H9 (cell line): ENCODE results near the gene DUSP28. TPM values are rescaled to one million over a fixed set of nuclear protein-coding genes. Genes with fewer than 3 reads are reported as not detected.

ENCODE experiments used
- DNase-seq: peaks from one replicate; pipeline ENCODE4 v3.0.0-alpha.2; 2017
- H2AFZ ChIP-seq: one replicate; pipeline ENCODE4 v1.6.1; 2013; ENCODE audit warnings: mild to moderate bottlenecking, low read length, control low read depth, moderate library complexity
- H2AK5ac ChIP-seq: 2 replicates; pipeline ENCODE4 v1.6.1; 2013; ENCODE audit warnings: low read length, control low read depth, mixed read lengths; ENCODE audit not compliant: insufficient read length
- H2BK120ac ChIP-seq: one replicate; pipeline ENCODE4 v1.6.1; 2013; ENCODE audit warnings: low read depth, mild to moderate bottlenecking, low read length, control low read depth, inconsistent platforms; ENCODE audit not compliant: poor library complexity, severe bottlenecking
- H2BK12ac ChIP-seq: 2 replicates; pipeline ENCODE4 v1.6.1; 2013; ENCODE audit warnings: low read length, control low read depth, mixed read lengths, low read depth; ENCODE audit not compliant: insufficient read length
- H2BK15ac ChIP-seq: 2 replicates; pipeline ENCODE4 v1.6.1; 2013; ENCODE audit warnings: low read depth, low read length, control low read depth
- H2BK20ac ChIP-seq: one replicate; pipeline ENCODE4 v1.6.1; 2013; ENCODE audit warnings: low read depth, mild to moderate bottlenecking, low read length, control low read depth, inconsistent platforms; ENCODE audit not compliant: poor library complexity, severe bottlenecking
- H2BK5ac ChIP-seq: 2 replicates; pipeline ENCODE4 v1.6.1; 2013; ENCODE audit warnings: low read length, control low read depth, mixed read lengths; ENCODE audit not compliant: insufficient read length
- H3K14ac ChIP-seq: 2 replicates; pipeline ENCODE4 v1.6.1; 2013; ENCODE audit warnings: low read length, control low read depth; ENCODE audit not compliant: insufficient read depth
- H3K18ac ChIP-seq: 2 replicates; pipeline ENCODE4 v1.6.1; 2013; ENCODE audit warnings: low read depth, mild to moderate bottlenecking, mixed read lengths, low read length, control low read depth; ENCODE audit not compliant: insufficient read length
- H3K23ac ChIP-seq: 2 replicates; pipeline ENCODE4 v1.6.1; 2013; ENCODE audit warnings: low read length, control low read depth, mixed read lengths, low read depth; ENCODE audit not compliant: insufficient read length
- H3K23me2 ChIP-seq: 2 replicates; pipeline ENCODE4 v1.6.1; 2013; ENCODE audit warnings: low read depth, mild to moderate bottlenecking, mixed read lengths, low read length, control low read depth; ENCODE audit not compliant: insufficient read length, poor library complexity, severe bottlenecking
- H3K27ac ChIP-seq: 2 replicates; pipeline ENCODE4 v1.5.1; 2013; ENCODE audit warnings: low read length, control low read depth, mixed read lengths, low read depth; ENCODE audit not compliant: insufficient read length
- H3K27me3 ChIP-seq: 2 replicates; pipeline ENCODE4 v1.6.1; 2013; ENCODE audit warnings: low read length, control low read depth, inconsistent platforms; ENCODE audit not compliant: insufficient read depth
- H3K4ac ChIP-seq: 2 replicates; pipeline ENCODE4 v1.6.1; 2013; ENCODE audit warnings: low read depth, mild to moderate bottlenecking, control low read depth, inconsistent platforms, low read length, moderate library complexity
- H3K4me1 ChIP-seq: 2 replicates; pipeline ENCODE4 v1.6.1; 2013; ENCODE audit warnings: low read length, control low read depth, inconsistent platforms; ENCODE audit not compliant: insufficient read depth
- H3K4me2 ChIP-seq: 2 replicates; pipeline ENCODE4 v1.6.1; 2013; ENCODE audit warnings: low read length, control low read depth, mixed read lengths; ENCODE audit not compliant: insufficient read length, insufficient read depth
- H3K56ac ChIP-seq: 2 replicates; pipeline ENCODE4 v1.6.1; 2013; ENCODE audit warnings: low read depth, mild to moderate bottlenecking, mixed read lengths, low read length, control low read depth; ENCODE audit not compliant: insufficient read length
- H3K79me1 ChIP-seq: 2 replicates; pipeline ENCODE4 v1.6.1; 2013; ENCODE audit warnings: low read depth, mild to moderate bottlenecking, moderate library complexity, low read length, control low read depth, inconsistent platforms; ENCODE audit not compliant: insufficient read depth, poor library complexity, severe bottlenecking
- H3K79me2 ChIP-seq: 2 replicates; pipeline ENCODE4 v1.6.1; 2013; ENCODE audit warnings: low read length, control low read depth, inconsistent platforms; ENCODE audit not compliant: insufficient read depth
- H3K9ac ChIP-seq: 2 replicates; pipeline ENCODE4 v1.6.1; 2013; ENCODE audit warnings: low read length, control low read depth, mixed read lengths; ENCODE audit not compliant: insufficient read length; ENCODE audit errors: extremely low read depth
- H3K9me3 ChIP-seq: one replicate; pipeline ENCODE4 v1.6.1; 2013; ENCODE audit warnings: low read depth, low read length, inconsistent platforms; ENCODE audit not compliant: control insufficient read depth
- H3T11ph ChIP-seq: one replicate; pipeline ENCODE4 v1.6.1; 2013; ENCODE audit warnings: mild to moderate bottlenecking, low read length, control low read depth, inconsistent platforms
- H4K20me1 ChIP-seq: one replicate; pipeline ENCODE4 v1.6.1; 2013; ENCODE audit not compliant: control insufficient read depth, insufficient read length, insufficient read depth
- H4K5ac ChIP-seq: 2 replicates; pipeline ENCODE4 v1.6.1; 2013; ENCODE audit warnings: low read depth, mild to moderate bottlenecking, mixed read lengths, low read length, control low read depth; ENCODE audit not compliant: insufficient read length
- H4K8ac ChIP-seq: replicated peaks from 2 replicates; pipeline ENCODE4 v1.6.1; 2013; ENCODE audit warnings: low read length, control low read depth, mixed read lengths, low read depth; ENCODE audit not compliant: insufficient read length
- H4K91ac ChIP-seq: 2 replicates; pipeline ENCODE4 v1.6.1; 2013; ENCODE audit warnings: low read depth, mild to moderate bottlenecking, moderate library complexity, mixed read lengths, low read length, control low read depth; ENCODE audit not compliant: insufficient read length
- H3K27ac Mint-ChIP-seq, 3 experiments: 2 replicates in 2 of 3; 3 replicates in 1 of 3; pipeline ENCODE4 v1.8.0; 2020 to 2021; ENCODE audit warnings: mixed read lengths in 3 of 3, mild to moderate bottlenecking in 1 of 3, moderate library complexity in 1 of 3
- H3K27me3 Mint-ChIP-seq: 2 replicates; pipeline ENCODE4 v1.8.0; 2021; ENCODE audit warnings: low read depth, mild to moderate bottlenecking, moderate library complexity, mixed read lengths
- H3K36me3 Mint-ChIP-seq, 3 experiments: 2 replicates in 2 of 3; 3 replicates in 1 of 3; pipeline ENCODE4 v1.8.0; 2020 to 2021; ENCODE audit warnings: low read depth in 3 of 3, mixed read lengths in 3 of 3; ENCODE audit not compliant: insufficient read depth in 1 of 3
- H3K4me1 Mint-ChIP-seq, 2 experiments: 2 replicates each; pipeline ENCODE4 v1.8.0; 2020; ENCODE audit warnings: mixed read lengths in 2 of 2
- H3K4me3 Mint-ChIP-seq, 2 experiments: 2 replicates in 1 of 2; 3 replicates in 1 of 2; pipeline ENCODE4 v1.8.0; 2020 to 2021; ENCODE audit warnings: mild to moderate bottlenecking in 2 of 2, mixed read lengths in 2 of 2, moderate library complexity in 1 of 2
- H3K9me3 Mint-ChIP-seq, 2 experiments: 2 replicates in 1 of 2; 3 replicates in 1 of 2; pipeline ENCODE4 v1.8.0; 2020; ENCODE audit warnings: mild to moderate bottlenecking in 2 of 2, mixed read lengths in 2 of 2, moderate library complexity in 1 of 2
- WGBS: extraction: QIAGEN DNeasy Blood & Tissue Kit; methylation state at CpG from one replicate; pipeline ENCODE4 v1.1.7; 2013; ENCODE audit warnings: missing lambda C conversion rate, low lambda C conversion rate, mixed read lengths; ENCODE audit not compliant: insufficient read length; ENCODE audit errors: extremely low coverage; 5-methylcytosine and 5-hydroxymethylcytosine counted together
- total RNA-seq: library from RNA; stranded (reverse); gene quantifications from 2 replicates; pipeline ENCODE4 v1.2.1, GENCODE V29; 2021
- TF ChIP-seq, protein P1 (sequence below): fragments of 200-600 bp; sonication (generic); conservative IDR thresholded peaks from 3 replicates; pipeline ENCODE4 v1.8.0; 2021; ENCODE audit warnings: antibody characterized with exemption, mild to moderate bottlenecking

DUSP28 gene
- total RNA-seq, 1 experiment from 2014 or later: 1.6 TPM

- no peak overlapping the region for H3K4me3 Mint-ChIP-seq
- no peak overlapping the region for H3K27ac Mint-ChIP-seq
- no CpG with 5 or more reads among the region's 11 CpGs for WGBS
These were observed 10.6 kb downstream of the DUSP28 start for GRCh38 chr2:240570531-240571313.

More at GRCh38 chr2:240570531-240571313, 10.6 kb downstream of the DUSP28 start:
- no peaks in the 10 kb centered on the region for H4K20me1 ChIP-seq
- H2BK20ac ChIP-seq: no peak overlapping the region
- no peak overlapping the region for H3K56ac ChIP-seq
- no peak overlapping the region for H3K18ac ChIP-seq
- no peak for DNase-seq
- no peak overlapping the region for H3K9ac ChIP-seq
- H3K14ac ChIP-seq: no peak overlapping the region
- H2BK12ac ChIP-seq: no peak overlapping the region
- H3K23ac ChIP-seq: no peak overlapping the region
- no peak overlapping the region for H2AK5ac ChIP-seq
- peaks cover 11% of the 10 kb centered on the region for H3K23me2 ChIP-seq
- Mint-ChIP-seq H3K27me3 (peaks cover 26% of the 10 kb centered on the region), H3K4me1 (peaks cover 14% of the 10 kb centered on the region in 2 experiments), H3K36me3 (peaks cover 0 to 2% (median 0%) of the 10 kb centered on the region in 3 experiments; a peak in 1 of 7 replicates), H3K9me3 (no peaks in the 10 kb centered on the region)
- no peaks in the 10 kb centered on the region; the same call in 1 of the 2 replicates for H3K79me2 ChIP-seq
- no peak overlapping the region for H3K4me2 ChIP-seq
- H3K4me1 ChIP-seq: peaks cover 2% of the 10 kb centered on the region; the same call in 1 of the 2 replicates
- no peak overlapping the region for H4K8ac ChIP-seq
- H3K4ac ChIP-seq: no peak overlapping the region
- H2BK5ac ChIP-seq: no peak overlapping the region
- H4K5ac ChIP-seq: no peak overlapping the region
- no peaks in the 10 kb centered on the region for H3K79me1 ChIP-seq
- H3T11ph ChIP-seq: no peak overlapping the region
- no peak overlapping the region for H4K91ac ChIP-seq
- no peak overlapping the region for H2BK120ac ChIP-seq
- no peak overlapping the region for H2BK15ac ChIP-seq
- H2AFZ ChIP-seq: no peak overlapping the region
- TF ChIP-seq, protein P1, sequence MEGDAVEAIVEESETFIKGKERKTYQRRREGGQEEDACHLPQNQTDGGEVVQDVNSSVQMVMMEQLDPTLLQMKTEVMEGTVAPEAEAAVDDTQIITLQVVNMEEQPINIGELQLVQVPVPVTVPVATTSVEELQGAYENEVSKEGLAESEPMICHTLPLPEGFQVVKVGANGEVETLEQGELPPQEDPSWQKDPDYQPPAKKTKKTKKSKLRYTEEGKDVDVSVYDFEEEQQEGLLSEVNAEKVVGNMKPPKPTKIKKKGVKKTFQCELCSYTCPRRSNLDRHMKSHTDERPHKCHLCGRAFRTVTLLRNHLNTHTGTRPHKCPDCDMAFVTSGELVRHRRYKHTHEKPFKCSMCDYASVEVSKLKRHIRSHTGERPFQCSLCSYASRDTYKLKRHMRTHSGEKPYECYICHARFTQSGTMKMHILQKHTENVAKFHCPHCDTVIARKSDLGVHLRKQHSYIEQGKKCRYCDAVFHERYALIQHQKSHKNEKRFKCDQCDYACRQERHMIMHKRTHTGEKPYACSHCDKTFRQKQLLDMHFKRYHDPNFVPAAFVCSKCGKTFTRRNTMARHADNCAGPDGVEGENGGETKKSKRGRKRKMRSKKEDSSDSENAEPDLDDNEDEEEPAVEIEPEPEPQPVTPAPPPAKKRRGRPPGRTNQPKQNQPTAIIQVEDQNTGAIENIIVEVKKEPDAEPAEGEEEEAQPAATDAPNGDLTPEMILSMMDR: no peak
- H3K27me3 ChIP-seq: peaks cover 20% of the 10 kb centered on the region
- no peaks in the 10 kb centered on the region for H3K9me3 ChIP-seq
- no peak overlapping the region for H3K27ac ChIP-seq
